NOMO-1 (cell line): ENCODE measurements around the gene PLA2G5.

Experiments
- DNase-seq, 2 experiments: peaks; one replicate each; lab custom pipeline; 2025; ENCODE audit not compliant: unreplicated experiment in 2 of 2; lab: John Stamatoyannopoulos, UW

Gene PLA2G5

GRCh38 chr1:20063861-20064292, 6.1 kb upstream of the PLA2G5 start:
- no peak for DNase-seq

GRCh38 chr1:20068722-20069121, 1.3 kb upstream of the PLA2G5 start:
- DNase-seq: no peak

GRCh38 chr1:20070357-20070756, 363 bp downstream of the PLA2G5 start:
- DNase-seq: no peak

- DNase-seq: no peak
Measured at GRCh38 chr1:20071416-20071815, 1.4 kb downstream of the PLA2G5 start.

- DNase-seq: no peak
Measured at GRCh38 chr1:20072771-20073170, 2.8 kb downstream of the PLA2G5 start.

- DNase-seq: no peak
Measured at GRCh38 chr1:20073256-20073655, 3.3 kb downstream of the PLA2G5 start.

GRCh38 chr1:20074055-20074724, 4.2 kb downstream of the PLA2G5 start:
- DNase-seq: no peak

GRCh38 chr1:20074725-20075171, 4.8 kb downstream of the PLA2G5 start:
- DNase-seq: no peak

- DNase-seq: no peak
Measured at GRCh38 chr1:20075345-20075744, 5.4 kb downstream of the PLA2G5 start.

- no peak for DNase-seq
Measured at GRCh38 chr1:20076223-20076622, 6.2 kb downstream of the PLA2G5 start.

GRCh38 chr1:20076710-20077461, 6.9 kb downstream of the PLA2G5 start:
- DNase-seq: no peak

- no peak for DNase-seq
Measured at GRCh38 chr1:20078171-20078651, 8.2 kb downstream of the PLA2G5 start.

- no peak for DNase-seq
Measured at GRCh38 chr1:20078711-20079110, 8.7 kb downstream of the PLA2G5 start.

GRCh38 chr1:20079661-20080305, 9.8 kb downstream of the PLA2G5 start:
- DNase-seq: no peak

GRCh38 chr1:20080441-20081352, 10.7 kb downstream of the PLA2G5 start:
- DNase-seq: peak; percentile 70 to 75

GRCh38 chr1:20081353-20081810, 11.4 kb downstream of the PLA2G5 start:
- no peak for DNase-seq

- DNase-seq: no peak
Measured at GRCh38 chr1:20082772-20083171, 12.8 kb downstream of the PLA2G5 start.

GRCh38 chr1:20083178-20083944, 13.4 kb downstream of the PLA2G5 start:
- no peak for DNase-seq

GRCh38 chr1:20086800-20087199, 16.8 kb downstream of the PLA2G5 start:
- DNase-seq: no peak

- DNase-seq: no peak
Measured at GRCh38 chr1:20087668-20088067, 17.7 kb downstream of the PLA2G5 start.
